Smooth muscle cell (in vitro differentiated cells): ENCODE measurements around the gene KIF2A. TPM values are rescaled to one million over a fixed set of nuclear protein-coding genes. Genes with fewer than 3 reads are reported as not detected.
"Not testable (repeated sequence)": the region's sequence is repeated elsewhere in the genome, so short reads cannot be mapped to it uniquely, and the experiment has no call there.

Source experiments
- DNase-seq: peaks from one replicate; lab custom pipeline; 2025; ENCODE audit not compliant: unreplicated experiment; lab: John Stamatoyannopoulos, UW
- H2AFZ ChIP-seq: fragments of 200-600 bp; sonication (generic); 2 replicates; pipeline ENCODE4 v1.6.0; 2016; ENCODE audit warnings: antibody characterized with exemption, low read depth, mild to moderate bottlenecking
- H3F3A ChIP-seq: fragments of 200-600 bp; sonication (generic); 2 replicates; pipeline ENCODE4 v1.6.0; 2017; ENCODE audit warnings: antibody characterized with exemption, low read depth
- H3K27ac ChIP-seq: fragments of 200-600 bp; sonication (generic); 2 replicates; pipeline ENCODE4 v1.5.1; 2016; ENCODE audit warnings: low read depth, mild to moderate bottlenecking
- H3K27me3 ChIP-seq: fragments of 200-600 bp; sonication (generic); 2 replicates; pipeline ENCODE4 v1.6.1; 2016; ENCODE audit warnings: low read depth, mild to moderate bottlenecking
- H3K36me3 ChIP-seq: fragments of 200-600 bp; sonication (generic); 2 replicates; pipeline ENCODE4 v1.5.1; 2016; ENCODE audit warnings: low read depth
- H3K4me1 ChIP-seq: fragments of 200-600 bp; sonication (generic); 2 replicates; pipeline ENCODE4 v1.5.1; 2016; ENCODE audit warnings: low read depth
- H3K4me2 ChIP-seq: fragments of 200-600 bp; sonication (generic); 2 replicates; pipeline ENCODE4 v1.6.0; 2016; ENCODE audit warnings: mild to moderate bottlenecking
- H3K4me3 ChIP-seq: fragments of 200-600 bp; sonication (generic); 2 replicates; pipeline ENCODE4 v1.5.1; 2016; ENCODE audit warnings: mild to moderate bottlenecking
- H3K79me2 ChIP-seq: fragments of 200-600 bp; sonication (generic); 2 replicates; pipeline ENCODE4 v1.6.0; 2016; ENCODE audit warnings: low read depth, mild to moderate bottlenecking
- H3K9ac ChIP-seq: fragments of 200-600 bp; sonication (generic); 2 replicates; pipeline ENCODE4 v1.6.0; 2016; ENCODE audit warnings: low read depth
- H3K9me3 ChIP-seq: fragments of 200-600 bp; sonication (generic); replicated peaks from 2 replicates; pipeline ENCODE4 v1.5.1; 2016; ENCODE audit warnings: low read depth
- H4K20me1 ChIP-seq: fragments of 200-600 bp; sonication (generic); 2 replicates; pipeline ENCODE4 v1.6.0; 2016; ENCODE audit warnings: low read depth
- WGBS: methylation state at CpG from one replicate; pipeline ENCODE4 v1.1.7; 2016; ENCODE audit warnings: low lambda C conversion rate; 5-methylcytosine and 5-hydroxymethylcytosine counted together
- polyA plus RNA-seq: library from polyadenylated mRNA; unstranded; fragments of >200 nt; fragmentation: Nextera tagmentation; extraction: Ambion mirVana; gene quantifications from 2 replicates; pipeline ENCODE4 v1.2.1, GENCODE V29; 2016
- total RNA-seq: library from RNA; depleted of rRNA; stranded (reverse); fragments of >200 nt; gene quantifications from 2 replicates; pipeline ENCODE4 v1.2.3, GENCODE V29; 2014
- TF ChIP-seq, protein P1 (sequence below): fragments of 200-600 bp; sonication (generic); IDR thresholded peaks from 2 replicates; pipeline ENCODE4 v1.5.1; 2017; ENCODE audit warnings: borderline replicate concordance, mild to moderate bottlenecking, antibody characterized with exemption; ENCODE audit not compliant: insufficient read depth, poor library complexity, severe bottlenecking

The KIF2A gene
- total and polyA plus RNA-seq, 2 experiments from 2014 or later: 34.4 to 89.2 TPM

DNA sequence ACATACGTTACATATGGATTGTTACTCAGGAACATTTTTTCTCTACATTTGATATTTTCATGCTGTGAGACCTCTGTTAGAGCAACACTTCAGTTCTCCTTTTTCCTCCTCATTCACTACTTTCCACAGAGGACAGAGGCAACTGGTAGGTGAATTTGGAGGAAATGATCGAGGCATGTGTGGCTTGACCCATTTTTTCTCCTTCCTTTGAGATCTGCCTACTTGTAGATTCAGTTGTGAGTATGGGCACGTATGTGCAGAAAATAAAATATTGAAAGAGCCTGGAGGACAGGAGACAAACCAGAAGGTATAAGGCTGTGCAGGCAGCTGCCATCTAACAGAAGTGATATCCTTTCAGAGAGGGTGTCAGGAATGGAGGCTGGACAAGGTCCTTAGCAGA is 19.2 kb upstream of the KIF2A start:
- 87% methylated on average over 3 of the region's 3 CpGs for WGBS
- H2AFZ ChIP-seq: no peak overlapping the region

DNA sequence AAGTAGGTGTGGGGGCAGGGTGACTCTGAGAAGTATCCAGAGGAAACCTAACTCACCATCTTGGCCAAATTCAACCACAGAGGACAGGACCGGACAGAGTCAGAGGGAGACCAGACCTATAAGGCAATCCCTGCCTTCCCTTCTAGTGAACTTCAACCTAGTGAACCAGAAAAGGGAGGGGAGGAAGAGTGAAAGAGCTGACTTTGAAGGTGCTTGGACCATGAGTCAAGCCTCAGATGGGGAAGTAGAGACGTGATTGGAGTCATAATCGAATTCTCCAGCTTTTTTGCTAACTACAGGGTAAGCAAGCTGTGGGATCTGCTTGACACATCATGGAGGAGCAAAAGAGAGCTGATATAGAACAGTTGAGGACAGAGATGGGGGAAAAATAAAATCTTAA is 18.8 kb upstream of the KIF2A start:
- Histone ChIP-seq H3K79me2 (no peaks in the 10 kb centered on the region), H3K36me3 (no peaks in the 10 kb centered on the region), H3K27me3 (no peaks in the 10 kb centered on the region), H3K4me1 (no peaks in the 10 kb centered on the region), H3F3A (no peaks in the 10 kb centered on the region), H3K9me3 (no peaks in the 10 kb centered on the region), H3K9ac (no peak overlapping the region), H3K4me2 (no peak overlapping the region), H4K20me1 (no peaks in the 10 kb centered on the region), H3K27ac (no peak overlapping the region), H2AFZ (no peak overlapping the region), H3K4me3 (no peak overlapping the region)
- TF ChIP-seq, protein P1, sequence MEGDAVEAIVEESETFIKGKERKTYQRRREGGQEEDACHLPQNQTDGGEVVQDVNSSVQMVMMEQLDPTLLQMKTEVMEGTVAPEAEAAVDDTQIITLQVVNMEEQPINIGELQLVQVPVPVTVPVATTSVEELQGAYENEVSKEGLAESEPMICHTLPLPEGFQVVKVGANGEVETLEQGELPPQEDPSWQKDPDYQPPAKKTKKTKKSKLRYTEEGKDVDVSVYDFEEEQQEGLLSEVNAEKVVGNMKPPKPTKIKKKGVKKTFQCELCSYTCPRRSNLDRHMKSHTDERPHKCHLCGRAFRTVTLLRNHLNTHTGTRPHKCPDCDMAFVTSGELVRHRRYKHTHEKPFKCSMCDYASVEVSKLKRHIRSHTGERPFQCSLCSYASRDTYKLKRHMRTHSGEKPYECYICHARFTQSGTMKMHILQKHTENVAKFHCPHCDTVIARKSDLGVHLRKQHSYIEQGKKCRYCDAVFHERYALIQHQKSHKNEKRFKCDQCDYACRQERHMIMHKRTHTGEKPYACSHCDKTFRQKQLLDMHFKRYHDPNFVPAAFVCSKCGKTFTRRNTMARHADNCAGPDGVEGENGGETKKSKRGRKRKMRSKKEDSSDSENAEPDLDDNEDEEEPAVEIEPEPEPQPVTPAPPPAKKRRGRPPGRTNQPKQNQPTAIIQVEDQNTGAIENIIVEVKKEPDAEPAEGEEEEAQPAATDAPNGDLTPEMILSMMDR: no peak
- 74% methylated on average over 3 of the region's 3 CpGs for WGBS
- no peak for DNase-seq

More for the DNA sequence above, 19.2 kb upstream of the KIF2A start:
- H4K20me1 ChIP-seq: no peaks in the 10 kb centered on the region
- TF ChIP-seq, protein P1: no peak
- H3K27me3 ChIP-seq: no peaks in the 10 kb centered on the region
- H3K4me3 ChIP-seq: no peak overlapping the region
- no peak for DNase-seq
- H3K9me3 ChIP-seq: no peaks in the 10 kb centered on the region
- H3F3A ChIP-seq: no peaks in the 10 kb centered on the region
- H3K4me2 ChIP-seq: no peak overlapping the region
- H3K36me3 ChIP-seq: no peaks in the 10 kb centered on the region
- H3K9ac ChIP-seq: no peak overlapping the region
- H3K4me1 ChIP-seq: no peaks in the 10 kb centered on the region
- H3K27ac ChIP-seq: no peak overlapping the region
- no peaks in the 10 kb centered on the region for H3K79me2 ChIP-seq

DNA sequence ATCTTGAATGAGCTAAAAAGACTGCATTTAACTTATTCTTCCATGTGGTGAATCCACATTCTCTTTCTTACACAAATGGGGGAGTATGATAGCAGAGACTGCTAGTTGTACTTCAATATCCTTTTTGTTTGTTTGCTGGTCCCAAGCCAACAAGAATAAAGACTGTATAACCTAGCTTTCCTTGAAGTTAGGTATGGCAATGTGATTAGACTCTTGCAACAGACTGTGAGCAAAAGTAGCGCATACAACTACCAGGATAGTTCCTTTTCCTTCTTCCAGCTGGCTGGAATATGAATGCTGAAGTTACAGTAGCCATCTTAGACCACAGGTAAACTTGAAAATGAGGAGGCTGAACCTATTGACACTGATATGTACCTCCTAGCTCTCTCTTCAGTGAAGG is 17.9 kb upstream of the KIF2A start:
- Histone ChIP-seq H3K36me3 (no peaks in the 10 kb centered on the region), H3K27ac (no peak overlapping the region), H3F3A (no peaks in the 10 kb centered on the region), H3K9ac (no peak overlapping the region), H4K20me1 (no peaks in the 10 kb centered on the region), H3K4me2 (no peak overlapping the region), H3K9me3 (no peaks in the 10 kb centered on the region), H3K27me3 (no peaks in the 10 kb centered on the region), H3K4me1 (no peaks in the 10 kb centered on the region), H3K4me3 (no peak overlapping the region), H2AFZ (no peak overlapping the region), H3K79me2 (no peaks in the 10 kb centered on the region)
- WGBS: 95% methylated on average over 1 of the region's 1 CpG
- no peak for DNase-seq
- TF ChIP-seq, protein P1: no peak

DNA sequence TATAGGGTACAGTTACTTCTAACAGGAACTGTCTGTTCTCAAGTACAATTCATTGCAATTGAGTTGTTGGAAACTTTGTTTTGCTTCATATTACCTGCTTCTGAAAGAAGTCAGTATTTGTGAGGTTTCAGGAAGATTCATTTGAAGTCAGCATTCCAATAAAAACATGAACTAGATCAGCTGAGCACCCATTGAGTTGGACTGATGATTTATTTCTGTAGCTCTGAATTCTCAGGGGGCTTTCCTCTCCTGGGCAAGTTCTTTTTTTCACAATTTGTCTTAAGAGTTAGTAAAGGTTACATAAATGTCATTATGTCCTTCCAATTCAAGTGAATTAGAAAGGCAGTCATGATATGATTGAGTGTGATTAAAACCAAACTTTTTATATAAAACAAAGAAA is 16.2 kb upstream of the KIF2A start:
- Histone ChIP-seq H3K9ac (no peak overlapping the region), H2AFZ (no peak overlapping the region), H3K4me3 (no peak overlapping the region), H3K27ac (no peak overlapping the region), H3K27me3 (no peaks in the 10 kb centered on the region), H3K9me3 (no peaks in the 10 kb centered on the region), H3K79me2 (no peaks in the 10 kb centered on the region), H3K4me1 (no peaks in the 10 kb centered on the region), H4K20me1 (no peaks in the 10 kb centered on the region), H3K36me3 (no peaks in the 10 kb centered on the region), H3F3A (no peaks in the 10 kb centered on the region), H3K4me2 (no peak overlapping the region)
- DNase-seq: no peak
- TF ChIP-seq, protein P1: no peak

DNA sequence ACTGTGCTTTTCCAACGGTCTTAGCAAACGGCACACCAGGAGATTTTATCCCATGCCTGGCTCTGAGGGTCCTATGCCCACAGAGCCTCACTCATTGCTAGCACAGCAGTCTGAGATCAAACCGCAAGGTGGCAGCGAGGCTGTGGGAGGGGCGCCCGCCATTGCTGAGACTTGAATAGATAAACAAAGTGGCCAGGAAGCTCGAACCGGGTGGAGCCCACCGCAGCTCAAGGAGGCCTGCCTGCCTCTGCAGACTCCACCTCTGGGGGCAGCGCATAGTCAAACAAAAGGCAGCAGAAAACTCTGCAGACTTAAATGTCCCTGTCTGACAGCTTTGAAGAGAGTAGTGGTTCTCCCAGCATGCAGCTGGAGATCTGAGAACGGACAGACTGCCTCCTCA is 14.2 kb upstream of the KIF2A start:
- H3K4me3 ChIP-seq, H3K36me3 ChIP-seq: not testable (repeated sequence)
- 62% methylated on average over 11 of the region's 11 CpGs for WGBS

More for the DNA sequence above, 14.2 kb upstream of the KIF2A start:
- H3K9ac ChIP-seq, H2AFZ ChIP-seq, H3K79me2 ChIP-seq, H3K27me3 ChIP-seq, DNase-seq, H4K20me1 ChIP-seq, H3K27ac ChIP-seq, H3K4me1 ChIP-seq, H3K4me2 ChIP-seq, H3K9me3 ChIP-seq, H3F3A ChIP-seq: not testable (repeated sequence)
